H1 (cell line): ENCODE measurements around the gene SIRT6. TPM values are rescaled to one million over a fixed set of nuclear protein-coding genes. Genes with fewer than 3 reads are reported as not detected.

Source experiments
- CTCF ChIA-PET: fragments of 300-600 bp; sonication (Branson Sonifier 250); formaldehyde crosslinking; loops from one replicate; lab custom pipeline; 2021; ENCODE audit not compliant: partially characterized antibody; lab: Charles Lee
- POLR2A ChIA-PET: fragments of 300-600 bp; sonication (Branson Sonifier 250); formaldehyde crosslinking; loops from one replicate; lab custom pipeline; 2021; ENCODE audit warnings: inconsistent platforms; ENCODE audit not compliant: partially characterized antibody; lab: Charles Lee
- DNase-seq, 2 experiments: peaks; one replicate each; pipeline versions ENCODE4 v3.0.0 to v3.0.0-alpha.2; 2010 to 2022; ENCODE audit warnings: low spot score in 2 of 2, low read depth in 1 of 2, mixed read lengths in 1 of 2
- FAIRE-seq: peaks from 2 replicates; lab custom pipeline; 2011; peaks lifted over from hg19 to GRCh38; lab: Jason Lieb, UNC
- H2AFZ ChIP-seq: 2 replicates; pipeline ENCODE4 v1.8.1; 2012; ENCODE audit warnings: low read length, inconsistent platforms
- H2AK5ac ChIP-seq: 2 replicates; pipeline ENCODE4 v1.6.1; 2013; ENCODE audit warnings: low read depth, low read length
- H2BK120ac ChIP-seq: replicated peaks from 2 replicates; pipeline ENCODE3; 2013; ENCODE audit warnings: low read depth, low read length, inconsistent platforms
- H2BK12ac ChIP-seq: 2 replicates; pipeline ENCODE4 v1.6.1; 2013; ENCODE audit warnings: low read depth, low read length
- H2BK15ac ChIP-seq: 2 replicates; pipeline ENCODE4 v1.6.1; 2013; ENCODE audit warnings: low read length
- H2BK20ac ChIP-seq: 2 replicates; pipeline ENCODE4 v1.6.1; 2013; ENCODE audit warnings: low read length
- H2BK5ac ChIP-seq: 2 replicates; pipeline ENCODE4 v1.6.1; 2013; ENCODE audit warnings: low read depth, low read length
- H3K14ac ChIP-seq: 2 replicates; pipeline ENCODE4 v1.6.1; 2013; ENCODE audit warnings: inconsistent platforms; ENCODE audit not compliant: insufficient read length
- H3K18ac ChIP-seq: 2 replicates; pipeline ENCODE4 v1.6.1; 2013; ENCODE audit warnings: low read length; ENCODE audit errors: extremely low read depth
- H3K23ac ChIP-seq: 2 replicates; pipeline ENCODE4 v1.6.1; 2013; ENCODE audit warnings: inconsistent platforms; ENCODE audit not compliant: insufficient read length
- H3K23me2 ChIP-seq: 2 replicates; pipeline ENCODE4 v1.6.1; 2013; ENCODE audit warnings: low read depth, low read length
- H3K27ac ChIP-seq: 2 replicates; pipeline ENCODE4 v1.6.1; 2011; ENCODE audit warnings: low read depth, low read length, inconsistent platforms
- H3K27me3 ChIP-seq, 4 experiments: replicated peaks in 1 of 4; 1 replicate in 1 of 4; 2 replicates in 3 of 4; pipeline versions ENCODE4 v1.6.1 to v1.8.1; 2011 to 2013; ENCODE audit warnings: low read length in 3 of 4, mild to moderate bottlenecking in 3 of 4, inconsistent platforms in 2 of 4, mixed read lengths in 2 of 4, moderate library complexity in 1 of 4; ENCODE audit not compliant: control insufficient read depth in 3 of 4, insufficient read depth in 3 of 4; ENCODE audit errors: extremely low read depth in 1 of 4
- H3K36me3 ChIP-seq, 4 experiments: 2 replicates each; pipeline versions ENCODE4 v1.6.1 to v1.8.1; 2011 to 2013; ENCODE audit warnings: mild to moderate bottlenecking in 4 of 4, low read length in 3 of 4, moderate library complexity in 2 of 4, control low read depth in 1 of 4, inconsistent platforms in 1 of 4; ENCODE audit not compliant: insufficient read depth in 4 of 4, control insufficient read depth in 2 of 4
- H3K4ac ChIP-seq: replicated peaks from 2 replicates; pipeline ENCODE3; 2013; ENCODE audit warnings: low read length, low read depth, mixed read lengths, inconsistent platforms; ENCODE audit not compliant: insufficient read length
- H3K4me1 ChIP-seq, 4 experiments: replicated peaks in 1 of 4; 1 replicate in 1 of 4; 2 replicates in 3 of 4; pipeline versions ENCODE4 v1.6.1 to v1.8.1; 2011 to 2013; ENCODE audit warnings: low read length in 3 of 4, inconsistent platforms in 2 of 4, mixed read lengths in 1 of 4; ENCODE audit not compliant: insufficient read depth in 4 of 4, control insufficient read depth in 3 of 4
- H3K4me2 ChIP-seq, 2 experiments: 2 replicates each; pipeline versions ENCODE4 v1.6.1 to v1.8.1; 2011 to 2013; ENCODE audit warnings: low read depth in 2 of 2, low read length in 2 of 2, control low read depth in 1 of 2, inconsistent platforms in 1 of 2, mild to moderate bottlenecking in 1 of 2; ENCODE audit not compliant: insufficient read depth in 1 of 2
- H3K4me3 ChIP-seq, 4 experiments: fragments of 200-600, 300-600 bp in 1 of 4; sonication (generic), shearing (Covaris generic), sonication (Bioruptor Twin) in 1 of 4; 2 replicates each; pipeline versions ENCODE4 v1.5.1 to v1.8.1; 2011 to 2016; ENCODE audit warnings: low read length in 4 of 4, low read depth in 3 of 4, control low read depth in 2 of 4, inconsistent platforms in 2 of 4, mild to moderate bottlenecking in 2 of 4, mixed read lengths in 1 of 4, moderate library complexity in 1 of 4; ENCODE audit not compliant: insufficient read depth in 2 of 4; ENCODE audit errors: extremely low read depth in 1 of 4
- H3K56ac ChIP-seq: replicated peaks from 2 replicates; pipeline ENCODE3; 2013; ENCODE audit warnings: low read depth, mild to moderate bottlenecking, mixed read lengths, low read length, inconsistent platforms; ENCODE audit not compliant: insufficient read length
- H3K79me1 ChIP-seq: 2 replicates; pipeline ENCODE4 v1.6.1; 2013; ENCODE audit warnings: low read depth, low read length, control low read depth
- H3K79me2 ChIP-seq, 2 experiments: 2 replicates each; pipeline versions ENCODE4 v1.6.1 to v1.8.1; 2012 to 2013; ENCODE audit warnings: low read length in 2 of 2, mild to moderate bottlenecking in 2 of 2, inconsistent platforms in 1 of 2; ENCODE audit not compliant: insufficient read depth in 2 of 2, control insufficient read depth in 1 of 2
- H3K9ac ChIP-seq, 4 experiments: replicated peaks in 1 of 4; 1 replicate in 1 of 4; 2 replicates in 3 of 4; pipeline versions ENCODE4 v1.6.1 to v1.8.1; 2011 to 2013; ENCODE audit warnings: low read depth in 3 of 4, low read length in 3 of 4, control low read depth in 2 of 4, mild to moderate bottlenecking in 2 of 4, moderate library complexity in 2 of 4, inconsistent platforms in 1 of 4; ENCODE audit errors: extremely low read depth in 1 of 4
- H3K9me3 ChIP-seq, 2 experiments: 2 replicates each; pipeline versions ENCODE4 v1.6.1 to v1.8.1; 2012 to 2013; ENCODE audit warnings: mild to moderate bottlenecking in 2 of 2, moderate library complexity in 2 of 2, control low read depth in 1 of 2, inconsistent platforms in 1 of 2, low read depth in 1 of 2, low read length in 1 of 2, mixed read lengths in 1 of 2; ENCODE audit not compliant: insufficient read depth in 2 of 2
- H4K20me1 ChIP-seq, 2 experiments: replicated peaks in 1 of 2; 2 replicates each; pipeline versions ENCODE3 to v1.8.1; 2011 to 2013; ENCODE audit warnings: inconsistent platforms in 2 of 2, low read length in 2 of 2, mild to moderate bottlenecking in 1 of 2; ENCODE audit not compliant: insufficient read depth in 2 of 2, control insufficient read depth in 1 of 2
- H4K5ac ChIP-seq: 2 replicates; pipeline ENCODE4 v1.6.1; 2013; ENCODE audit warnings: low read length, low read depth, mixed read lengths, inconsistent platforms; ENCODE audit not compliant: insufficient read length
- H4K8ac ChIP-seq: 2 replicates; pipeline ENCODE4 v1.8.0; 2013; ENCODE audit warnings: mild to moderate bottlenecking, moderate library complexity, low read length, inconsistent platforms; ENCODE audit not compliant: insufficient read depth; ENCODE audit errors: extremely low read depth
- H4K91ac ChIP-seq: replicated peaks from 2 replicates; pipeline ENCODE3; 2013; ENCODE audit warnings: low read length, mixed read lengths, inconsistent platforms; ENCODE audit not compliant: insufficient read length
- ATF3 ChIP-seq: IDR thresholded peaks from 2 replicates; pipeline ENCODE4 v1.6.1; 2011; ENCODE audit warnings: low read depth, mild to moderate bottlenecking, low read length; ENCODE audit not compliant: insufficient read depth
- HDAC6 ChIP-seq: IDR thresholded peaks from one replicate; pipeline ENCODE4 v1.7.1; 2012; ENCODE audit warnings: low read depth, mild to moderate bottlenecking, inconsistent platforms, low read length, moderate library complexity
- POLR2AphosphoS5 ChIP-seq: IDR thresholded peaks from 2 replicates; pipeline ENCODE4 v1.6.1; 2011; ENCODE audit warnings: low read depth, low read length
- SIX5 ChIP-seq: IDR thresholded peaks from 2 replicates; pipeline ENCODE4 v1.6.1; 2011; ENCODE audit warnings: mild to moderate bottlenecking, low read depth, low read length
- WGBS, 2 experiments: shearing (Covaris generic) in 1 of 2; methylation state at CpG; one replicate each; pipeline versions ENCODE4 v1.1.6 to v1.1.7; 2013 to 2015; ENCODE audit warnings: low lambda C conversion rate in 2 of 2, mixed read lengths in 2 of 2, inconsistent platforms in 1 of 2, low coverage in 1 of 2, missing lambda C conversion rate in 1 of 2; ENCODE audit not compliant: insufficient replicate concordance in 2 of 2, insufficient coverage in 1 of 2, insufficient read length in 1 of 2; ENCODE audit errors: extremely low coverage in 1 of 2, missing lambda C conversion rate in 1 of 2; 5-methylcytosine and 5-hydroxymethylcytosine counted together
- polyA plus RNA-seq, 7 experiments: library from polyadenylated mRNA; depleted of rRNA in 3 of 7; stranded (reverse) in 5 of 7; unstranded in 2 of 7; fragments of >200 nt in 5 of 7; fragments of 200-250 nt in 2 of 7; gene quantifications; 1 replicate in 5 of 7; 2 replicates in 1 of 7; 4 replicates in 1 of 7; pipeline versions ENCODE4 v1.2.1 to v1.2.3, GENCODE V29; 2011 to 2013; ENCODE audit warnings: missing spikeins in 2 of 7, mixed read lengths in 2 of 7
- total RNA-seq: library from RNA; stranded (reverse); fragmentation: NEBNext Ultra II Directional; extraction: Animal tissue kit (Norgen Biotek cat#: 25700); gene quantifications from 2 replicates; pipeline ENCODE4 v1.2.1, GENCODE V29; 2021
- TF ChIP-seq, protein P1 (sequence below), 3 experiments: IDR thresholded peaks; 1 replicate in 2 of 3; 2 replicates in 1 of 3; pipeline versions ENCODE4 v1.5.1 to v1.6.1; 2011; ENCODE audit warnings: low read length in 3 of 3, mild to moderate bottlenecking in 3 of 3, inconsistent platforms in 2 of 3, low read depth in 1 of 3, moderate library complexity in 1 of 3; ENCODE audit not compliant: insufficient read depth in 1 of 3; ENCODE audit errors: control extremely low read depth in 1 of 3
- TF ChIP-seq, protein P2 (sequence below): IDR thresholded peaks from 2 replicates; pipeline ENCODE4 v1.6.1; 2012; ENCODE audit warnings: low read length, inconsistent platforms

SIRT6 gene
- total and polyA plus RNA-seq, 2 of the 8 experiments (the other 6 are each of a cell fraction or from before 2014, with no cell fraction given), result 25.2 to 27.0 TPM

GRCh38 chr19:4201798-4202197, 19.4 kb upstream of the SIRT6 start:
- H2BK120ac ChIP-seq, result no peak overlapping the region
- H2BK12ac ChIP-seq, result no peak overlapping the region
- no peak overlapping the region for H4K91ac ChIP-seq
- H3K36me3 ChIP-seq, result no peaks in the 10 kb centered on the region
- H3K9ac ChIP-seq, result no peak overlapping the region
- no peak overlapping the region for H3K27ac ChIP-seq
- peaks cover 0 to 7% (median 3%) of the 10 kb centered on the region in 4 experiments; a peak in 2 of 7 replicates for H3K27me3 ChIP-seq
- no peak overlapping the region for H3K4me2 ChIP-seq
- DNase-seq (no peak), FAIRE-seq (no peak)
- no peak overlapping the region for H2AK5ac ChIP-seq
- WGBS, 2 experiments, result 95% methylated on average over 4 of the region's 4 CpGs; no CpG with 5 or more reads in 1 of the 2 experiments
- no peak overlapping the region for H4K5ac ChIP-seq
- H3K9me3 ChIP-seq, result no peaks in the 10 kb centered on the region
- peaks cover 4% of the 10 kb centered on the region for H3K23me2 ChIP-seq
- no peak overlapping the region for H2BK15ac ChIP-seq
- H3K56ac ChIP-seq, result no peak overlapping the region
- H2BK5ac ChIP-seq, result no peak overlapping the region
- H3K4me3 ChIP-seq, result no peak overlapping the region
- no peak overlapping the region for H3K4ac ChIP-seq
- POLR2A ChIA-PET, result interaction anchor here (0.6 to 1.6 kb wide), 3 partner anchors 9 to 216 kb away, joined by 3 to 7 read pairs (median 5); partner anchors contain the start of gene EEF2
- no peak overlapping the region for H3K14ac ChIP-seq
- H2AFZ ChIP-seq, result no peak overlapping the region
- CTCF ChIA-PET, result interaction anchor here (0.7 to 8.5 kb wide), 15 partner anchors 9 to 209 kb away, joined by 3 to 91 read pairs (median 4); no protein-coding TSS in a partner anchor
- H4K8ac ChIP-seq, result no peak overlapping the region
- no peaks in the 10 kb centered on the region for H3K79me1 ChIP-seq
- no peak overlapping the region for H2BK20ac ChIP-seq
- no peaks in the 10 kb centered on the region for H4K20me1 ChIP-seq
- H3K23ac ChIP-seq, result no peak overlapping the region
- H3K79me2 ChIP-seq, result no peaks in the 10 kb centered on the region
- no peaks in the 10 kb centered on the region; a peak in 2 of 7 replicates for H3K4me1 ChIP-seq
- TF ChIP-seq, protein P1, sequence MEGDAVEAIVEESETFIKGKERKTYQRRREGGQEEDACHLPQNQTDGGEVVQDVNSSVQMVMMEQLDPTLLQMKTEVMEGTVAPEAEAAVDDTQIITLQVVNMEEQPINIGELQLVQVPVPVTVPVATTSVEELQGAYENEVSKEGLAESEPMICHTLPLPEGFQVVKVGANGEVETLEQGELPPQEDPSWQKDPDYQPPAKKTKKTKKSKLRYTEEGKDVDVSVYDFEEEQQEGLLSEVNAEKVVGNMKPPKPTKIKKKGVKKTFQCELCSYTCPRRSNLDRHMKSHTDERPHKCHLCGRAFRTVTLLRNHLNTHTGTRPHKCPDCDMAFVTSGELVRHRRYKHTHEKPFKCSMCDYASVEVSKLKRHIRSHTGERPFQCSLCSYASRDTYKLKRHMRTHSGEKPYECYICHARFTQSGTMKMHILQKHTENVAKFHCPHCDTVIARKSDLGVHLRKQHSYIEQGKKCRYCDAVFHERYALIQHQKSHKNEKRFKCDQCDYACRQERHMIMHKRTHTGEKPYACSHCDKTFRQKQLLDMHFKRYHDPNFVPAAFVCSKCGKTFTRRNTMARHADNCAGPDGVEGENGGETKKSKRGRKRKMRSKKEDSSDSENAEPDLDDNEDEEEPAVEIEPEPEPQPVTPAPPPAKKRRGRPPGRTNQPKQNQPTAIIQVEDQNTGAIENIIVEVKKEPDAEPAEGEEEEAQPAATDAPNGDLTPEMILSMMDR (IDR thresholded peaks at IDR 0.05; ENCODE audit: control extremely low read depth in 1 of 3, insufficient read depth in 1 of 3, low read depth in 1 of 3, low read length in 3 of 3), result no peak
- TF ChIP-seq ATF3 (no peak), SIX5 (no peak), POLR2AphosphoS5 (no peak), HDAC6 (no peak)
- TF ChIP-seq, protein P2, sequence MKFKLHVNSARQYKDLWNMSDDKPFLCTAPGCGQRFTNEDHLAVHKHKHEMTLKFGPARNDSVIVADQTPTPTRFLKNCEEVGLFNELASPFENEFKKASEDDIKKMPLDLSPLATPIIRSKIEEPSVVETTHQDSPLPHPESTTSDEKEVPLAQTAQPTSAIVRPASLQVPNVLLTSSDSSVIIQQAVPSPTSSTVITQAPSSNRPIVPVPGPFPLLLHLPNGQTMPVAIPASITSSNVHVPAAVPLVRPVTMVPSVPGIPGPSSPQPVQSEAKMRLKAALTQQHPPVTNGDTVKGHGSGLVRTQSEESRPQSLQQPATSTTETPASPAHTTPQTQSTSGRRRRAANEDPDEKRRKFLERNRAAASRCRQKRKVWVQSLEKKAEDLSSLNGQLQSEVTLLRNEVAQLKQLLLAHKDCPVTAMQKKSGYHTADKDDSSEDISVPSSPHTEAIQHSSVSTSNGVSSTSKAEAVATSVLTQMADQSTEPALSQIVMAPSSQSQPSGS, result no peak
- H3K18ac ChIP-seq, result no peak overlapping the region
